Measurements from ENCODE around the gene CHSY3. TPM values are rescaled to one million over a fixed set of nuclear protein-coding genes. Genes with fewer than 3 reads are reported as not detected.

Gene CHSY3
- total RNA-seq, 4 donors from 2014 or later, result 0.77 to 22.1 (median 2.8) TPM; not detected in 1

DNA sequence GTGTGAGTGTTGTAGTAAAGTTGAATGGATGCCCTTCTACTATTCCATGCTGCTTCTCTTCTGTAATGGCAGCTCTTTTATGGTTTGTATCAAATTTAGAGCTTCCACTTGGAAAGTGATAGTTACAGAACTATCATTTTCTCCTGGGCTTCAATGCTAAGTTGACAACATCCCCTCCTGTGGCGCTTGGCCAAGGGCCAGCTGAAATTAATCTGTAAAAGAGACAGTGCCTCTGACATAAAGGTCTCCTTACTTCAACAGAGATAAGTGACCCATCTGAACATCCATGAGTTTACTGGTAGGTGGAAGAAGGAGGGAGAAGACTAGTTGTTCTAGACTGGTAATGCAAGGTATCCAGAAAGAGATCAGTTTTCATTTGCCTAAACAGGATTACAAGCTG is 39.7 kb downstream of the CHSY3 start:
- intact Hi-C loops (cut with DNase I; ENCODE audit: low total_unique reads), result no loop called here
- Histone ChIP-seq H3K9me3 (no peaks in the 10 kb centered on the region), H3K27me3 (no peaks in the 10 kb centered on the region), H3K4me1 (no peaks in the 10 kb centered on the region), H3K4me3 (no peak overlapping the region), H3K27ac (no peak overlapping the region), H3K36me3 (no peaks in the 10 kb centered on the region)
- TF ChIP-seq POLR2A (IDR thresholded peaks at IDR 0.05), result no peak
- TF ChIP-seq, protein P1, sequence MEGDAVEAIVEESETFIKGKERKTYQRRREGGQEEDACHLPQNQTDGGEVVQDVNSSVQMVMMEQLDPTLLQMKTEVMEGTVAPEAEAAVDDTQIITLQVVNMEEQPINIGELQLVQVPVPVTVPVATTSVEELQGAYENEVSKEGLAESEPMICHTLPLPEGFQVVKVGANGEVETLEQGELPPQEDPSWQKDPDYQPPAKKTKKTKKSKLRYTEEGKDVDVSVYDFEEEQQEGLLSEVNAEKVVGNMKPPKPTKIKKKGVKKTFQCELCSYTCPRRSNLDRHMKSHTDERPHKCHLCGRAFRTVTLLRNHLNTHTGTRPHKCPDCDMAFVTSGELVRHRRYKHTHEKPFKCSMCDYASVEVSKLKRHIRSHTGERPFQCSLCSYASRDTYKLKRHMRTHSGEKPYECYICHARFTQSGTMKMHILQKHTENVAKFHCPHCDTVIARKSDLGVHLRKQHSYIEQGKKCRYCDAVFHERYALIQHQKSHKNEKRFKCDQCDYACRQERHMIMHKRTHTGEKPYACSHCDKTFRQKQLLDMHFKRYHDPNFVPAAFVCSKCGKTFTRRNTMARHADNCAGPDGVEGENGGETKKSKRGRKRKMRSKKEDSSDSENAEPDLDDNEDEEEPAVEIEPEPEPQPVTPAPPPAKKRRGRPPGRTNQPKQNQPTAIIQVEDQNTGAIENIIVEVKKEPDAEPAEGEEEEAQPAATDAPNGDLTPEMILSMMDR (IDR thresholded peaks at IDR 0.05), result no peak
- DNase-seq, result no peak

DNA sequence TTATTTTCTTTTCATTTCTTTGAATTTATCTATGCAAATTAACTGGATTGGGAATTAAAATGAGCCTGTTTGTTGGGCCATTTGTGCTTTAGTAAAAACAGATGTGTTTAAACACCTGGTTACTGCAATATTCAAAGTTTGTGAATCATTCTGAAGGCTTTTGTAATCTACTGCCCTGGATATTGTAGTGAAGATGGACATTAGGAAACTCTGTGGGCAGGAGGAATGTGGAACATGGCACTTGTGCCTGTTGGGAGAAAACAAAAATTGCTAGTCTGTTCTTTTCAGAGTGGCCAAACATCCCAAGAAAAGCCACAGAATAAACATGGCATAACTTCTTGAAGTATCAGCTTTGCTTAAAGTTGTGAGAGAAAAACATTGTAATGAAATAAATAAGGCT is 40.8 kb downstream of the CHSY3 start:
- intact Hi-C loops (cut with DNase I; ENCODE audit: low total_unique reads), result no loop called here
- DNase-seq, result no peak
- no peaks in the 10 kb centered on the region for H3K9me3 ChIP-seq
- TF ChIP-seq, protein P1 (IDR thresholded peaks at IDR 0.05), result no peak
- H3K27me3 ChIP-seq, result no peaks in the 10 kb centered on the region
- no peak overlapping the region for H3K4me3 ChIP-seq
- H3K27ac ChIP-seq, result no peak overlapping the region
- no peaks in the 10 kb centered on the region for H3K4me1 ChIP-seq
- H3K36me3 ChIP-seq, result no peaks in the 10 kb centered on the region

DNA sequence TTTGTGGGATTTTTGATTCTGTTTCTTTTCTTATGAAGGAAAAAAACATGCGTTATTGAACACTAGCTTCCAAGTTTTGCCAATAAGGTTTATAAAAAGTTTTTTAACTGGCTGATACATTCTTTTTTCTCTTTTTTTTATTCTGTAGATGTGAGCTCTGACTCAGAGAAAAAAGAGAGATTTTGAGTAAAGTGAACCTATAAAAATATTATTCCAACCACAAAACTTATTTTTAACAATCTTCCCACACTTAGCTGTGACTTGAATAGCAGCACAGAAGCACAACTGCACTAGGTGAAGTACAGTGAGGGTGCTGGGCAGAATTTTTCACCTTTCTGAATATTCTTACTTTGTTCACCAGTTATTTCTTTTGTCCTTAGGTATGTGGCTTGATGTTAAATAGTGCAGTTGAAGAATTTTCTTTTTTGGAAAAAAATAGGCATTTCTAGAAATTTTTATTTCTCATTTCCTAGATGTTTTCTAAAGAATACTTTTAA is 41.6 kb downstream of the CHSY3 start:
- DNase-seq, result no peak
- no peaks in the 10 kb centered on the region for H3K36me3 ChIP-seq
- TF ChIP-seq POLR2A (IDR thresholded peaks at IDR 0.05), result no peak
- TF ChIP-seq, protein P1 (IDR thresholded peaks at IDR 0.05), result no peak
- H3K27ac ChIP-seq, result no peak overlapping the region
- no peaks in the 10 kb centered on the region for H3K27me3 ChIP-seq
- H3K4me3 ChIP-seq, result no peak overlapping the region
- no peaks in the 10 kb centered on the region for H3K4me1 ChIP-seq
- intact Hi-C loops (cut with DNase I; ENCODE audit: low total_unique reads), result no loop called here
- H3K9me3 ChIP-seq, result no peaks in the 10 kb centered on the region

DNA sequence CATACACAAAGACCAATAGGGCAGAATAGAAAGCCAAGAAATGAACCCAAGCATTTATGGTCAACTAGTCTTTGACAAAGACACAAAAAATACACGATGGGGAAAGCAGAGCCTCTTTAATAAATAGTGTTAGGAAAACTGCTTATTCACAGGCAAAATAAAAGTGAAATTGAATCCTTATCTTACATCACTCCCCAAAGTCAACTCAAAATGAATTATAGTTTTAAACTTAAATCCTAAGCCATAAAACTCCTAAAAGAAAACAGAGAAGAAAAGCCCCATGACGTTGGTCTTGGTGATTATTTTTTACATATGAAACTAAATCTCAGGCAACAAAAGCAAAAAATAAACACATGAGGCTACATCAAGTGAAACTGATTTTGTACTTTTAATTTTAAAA is 46.8 kb downstream of the CHSY3 start:
- H3K27me3 ChIP-seq, result no peaks in the 10 kb centered on the region
- TF ChIP-seq POLR2A (IDR thresholded peaks at IDR 0.05), result no peak
- TF ChIP-seq, protein P1 (IDR thresholded peaks at IDR 0.05), result no peak
- DNase-seq, result no peak
- H3K4me1 ChIP-seq, result no peaks in the 10 kb centered on the region
- intact Hi-C loops (cut with DNase I; ENCODE audit: low total_unique reads), result no loop called here
- H3K9me3 ChIP-seq, result no peaks in the 10 kb centered on the region
- no peak overlapping the region for H3K27ac ChIP-seq
- H3K36me3 ChIP-seq, result no peaks in the 10 kb centered on the region
- H3K4me3 ChIP-seq, result no peak overlapping the region

DNA sequence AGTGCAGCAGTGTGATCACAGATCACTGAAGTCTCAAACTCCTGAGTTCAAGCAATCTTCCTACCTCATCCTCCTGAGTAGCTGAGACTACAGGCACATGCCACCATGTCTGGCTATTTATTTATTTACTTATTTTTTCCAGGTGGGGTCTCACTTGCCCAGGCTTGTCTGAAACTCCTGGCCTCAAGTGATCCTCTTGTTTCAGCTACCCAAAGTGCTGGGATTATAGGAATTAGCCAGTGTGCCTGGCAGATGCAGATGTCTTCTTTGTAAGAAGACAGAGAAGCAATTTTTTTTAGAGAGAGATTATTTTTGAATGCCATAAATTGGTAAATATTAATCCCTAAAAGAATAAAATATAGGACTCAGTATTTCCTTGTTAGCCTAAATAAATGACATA is 54.3 kb downstream of the CHSY3 start:
- TF ChIP-seq POLR2A (IDR thresholded peaks at IDR 0.05), result no peak
- TF ChIP-seq, protein P1 (IDR thresholded peaks at IDR 0.05), result no peak
- intact Hi-C loops (cut with DNase I; ENCODE audit: low total_unique reads), result no loop called here
- Histone ChIP-seq H3K9me3 (no peaks in the 10 kb centered on the region), H3K4me1 (no peaks in the 10 kb centered on the region), H3K4me3 (no peak overlapping the region), H3K36me3 (no peaks in the 10 kb centered on the region), H3K27me3 (no peaks in the 10 kb centered on the region), H3K27ac (no peak overlapping the region)
- DNase-seq, result no peak
